K562 (cell line): ENCODE data around the gene MCM5. TPM values are rescaled to one million over a fixed set of nuclear protein-coding genes. Genes with fewer than 3 reads are reported as not detected.

Experiments
- ATF1 ChIP-seq, 2 experiments: fragments of 450-650 bp in 1 of 2; IDR thresholded peaks; 2 replicates each; pipeline ENCODE4 v1.6.1; 2016; ENCODE audit warnings: missing compliant biosample characterization in 1 of 2, missing genetic modification characterization in 1 of 2
- BHLHE40 ChIP-seq: IDR thresholded peaks from 2 replicates; pipeline ENCODE4 v1.6.1; 2011; ENCODE audit warnings: low read length, improper control_type of control experiment
- CTBP1 ChIP-seq: fragments of 450-650 bp; IDR thresholded peaks from 2 replicates; pipeline ENCODE4 v1.6.1; 2016; ENCODE audit warnings: borderline replicate concordance
- DIDO1 ChIP-seq: fragments of 450-650 bp; IDR thresholded peaks from 2 replicates; pipeline ENCODE4 v1.6.1; 2016; ENCODE audit warnings: low read depth, missing biosample characterization, missing genetic modification characterization
- E2F6 ChIP-seq, 2 experiments: IDR thresholded peaks; 2 replicates each; pipeline ENCODE4 v1.6.1; 2011; ENCODE audit warnings: borderline replicate concordance in 1 of 2, control low read depth in 1 of 2, low read depth in 1 of 2, low read length in 1 of 2, mild to moderate bottlenecking in 1 of 2, mixed read lengths in 1 of 2, moderate library complexity in 1 of 2; ENCODE audit not compliant: insufficient read depth in 1 of 2, insufficient read length in 1 of 2, poor library complexity in 1 of 2, severe bottlenecking in 1 of 2; ENCODE audit errors: extremely low read depth in 1 of 2
- FOXK2 ChIP-seq, 2 experiments: fragments of 450-650 bp; IDR thresholded peaks in 1 of 2; conservative IDR thresholded peaks in 1 of 2; 2 replicates each; pipeline ENCODE4 v1.6.1; 2016; ENCODE audit warnings: low read depth in 2 of 2, mild to moderate bottlenecking in 1 of 2
- HDGF ChIP-seq: fragments of 450-650 bp; IDR thresholded peaks from 2 replicates; pipeline ENCODE4 v1.6.1; 2016
- NRF1 ChIP-seq, 2 experiments: fragments of 450-650 bp; IDR thresholded peaks in 1 of 2; conservative IDR thresholded peaks in 1 of 2; 2 replicates each; pipeline ENCODE4 v1.6.1; 2014; ENCODE audit warnings: mild to moderate bottlenecking in 2 of 2
- RAD21 ChIP-seq, 2 experiments: fragments of 250-450 bp in 1 of 2; fragments of 450-650 bp in 1 of 2; sonication (Bioruptor Pico) in 1 of 2; formaldehyde crosslinking in 1 of 2; IDR thresholded peaks in 1 of 2; conservative IDR thresholded peaks in 1 of 2; 2 replicates each; pipeline versions ENCODE4 v1.4.0 to v1.8.0; 2020 to 2022; ENCODE audit warnings: mild to moderate bottlenecking in 2 of 2, moderate library complexity in 1 of 2
- RB1 ChIP-seq: fragments of 450-650 bp; IDR thresholded peaks from 2 replicates; pipeline ENCODE4 v1.6.1; 2017; ENCODE audit warnings: low read depth, mild to moderate bottlenecking
- RBFOX2 ChIP-seq: fragments of 200-400 bp; formaldehyde crosslinking; IDR thresholded peaks from 2 replicates; pipeline ENCODE4 v1.6.1; 2017; ENCODE audit warnings: low read depth, mild to moderate bottlenecking, low read length, moderate library complexity
- REST ChIP-seq, 2 experiments: fragments of 450-650 bp; formaldehyde crosslinking in 1 of 2; IDR thresholded peaks; 2 replicates each; pipeline versions ENCODE4 v1.4.0 to v1.6.1; 2014 to 2020; ENCODE audit warnings: mild to moderate bottlenecking in 2 of 2, borderline replicate concordance in 1 of 2, low read depth in 1 of 2
- ZKSCAN1 ChIP-seq: fragments of 150-350 bp; IDR thresholded peaks from 2 replicates; pipeline ENCODE4 v1.6.1; 2016; ENCODE audit warnings: low read depth, low read length
- polyA plus RNA-seq, 8 experiments: library from polyadenylated mRNA; depleted of rRNA in 4 of 8; stranded (reverse) in 5 of 8; unstranded in 3 of 8; fragments of >200 nt; fragmentation: Nextera tagmentation in 2 of 8; fragmentation: Illumina TruSeq in 1 of 8; extraction: Ambion mirVana in 2 of 8; extraction: Trizol in 1 of 8; gene quantifications; 2 replicates each; pipeline versions ENCODE4 v1.2.1 to v1.2.3, GENCODE V29; 2011 to 2014; ENCODE audit warnings: inconsistent platforms in 1 of 8, missing spikeins in 1 of 8
- total RNA-seq, 7 experiments: library from RNA; depleted of rRNA in 6 of 7; stranded (reverse); fragments of >200 nt in 6 of 7; fragmentation: Illumina TruSeq in 2 of 7; extraction: Trizol in 2 of 7; gene quantifications; 2 replicates each; pipeline versions ENCODE4 v1.2.1 to v1.2.3, GENCODE V29; 2011 to 2021; ENCODE audit warnings: low replicate concordance in 1 of 7
- TF ChIP-seq, protein P1 (sequence below), 3 experiments: IDR thresholded peaks in 2 of 3; conservative IDR thresholded peaks in 1 of 3; 2 replicates each; pipeline ENCODE4 v1.5.1; 2011 to 2012; ENCODE audit warnings: low read length in 3 of 3, mild to moderate bottlenecking in 3 of 3, control low read depth in 2 of 3, improper control_type of control experiment in 1 of 3, inconsistent platforms in 1 of 3, low read depth in 1 of 3, mixed read lengths in 1 of 3, moderate library complexity in 1 of 3; ENCODE audit not compliant: insufficient read depth in 2 of 3

The MCM5 gene
- total and polyA plus RNA-seq, 9 of the 15 experiments (the other 6 are each of a cell fraction or from before 2014, with no cell fraction given): 5.6 to 180 (median 66.1) TPM

DNA sequence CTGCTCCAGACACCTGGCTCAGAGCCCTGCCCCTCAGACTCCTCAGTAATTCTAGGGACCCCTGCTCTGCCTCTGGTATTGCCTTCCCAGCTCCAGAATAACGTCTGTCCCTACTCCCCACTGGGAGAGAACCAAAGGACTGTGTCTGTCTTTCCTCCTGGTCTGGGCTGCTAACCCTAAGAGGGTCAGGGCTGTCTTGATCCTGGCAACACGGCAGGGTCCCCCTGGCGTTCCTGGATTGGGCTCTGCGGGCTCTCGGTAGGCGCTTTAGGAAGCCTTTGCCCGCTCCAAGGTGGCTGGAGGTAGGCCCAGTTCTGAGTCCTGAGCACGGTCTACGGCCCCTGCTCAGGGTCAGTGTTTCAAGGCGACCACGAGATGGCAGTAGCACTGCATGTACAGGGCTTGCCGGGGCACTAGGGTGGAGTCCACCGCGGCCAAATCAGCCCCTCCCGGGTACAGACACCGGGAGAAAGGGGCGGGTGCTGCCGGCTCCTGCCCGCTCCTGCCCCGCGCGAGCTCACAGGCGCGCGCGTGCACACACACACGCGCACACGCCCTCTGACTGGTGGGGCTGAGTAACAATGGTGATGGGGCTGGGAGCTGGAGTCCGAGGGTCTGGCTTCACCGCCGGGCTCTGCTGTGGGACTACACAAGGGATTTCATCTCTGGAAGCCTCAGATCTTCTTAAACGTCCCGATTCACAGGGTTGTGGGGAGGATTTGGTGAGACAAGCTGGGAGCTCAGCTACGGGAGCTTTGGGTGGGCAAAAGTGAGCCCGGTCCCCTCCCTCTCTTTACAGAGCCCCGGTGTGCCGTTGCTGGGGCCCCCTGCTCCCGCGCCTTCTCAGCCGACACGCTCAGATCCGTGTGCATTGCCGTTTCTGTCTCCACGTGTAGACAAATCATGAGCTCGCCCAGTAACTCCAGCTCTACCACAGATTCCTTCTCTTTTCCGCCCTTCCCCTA is 49.1 kb upstream of the MCM5 start (continued):
- TF ChIP-seq FOXK2 (conservative IDR thresholded peaks at IDR 0.05 in 1 of 2, IDR thresholded peaks at IDR 0.05 in 1 of 2; ENCODE audit: low read depth in 2 of 2): no peak
- TF ChIP-seq BHLHE40: peak; percentile 56; the same call in 1 of the 2 replicates
- peak; percentile 66; the same call in 1 of the 2 replicates for TF ChIP-seq CTBP1
- no peak for TF ChIP-seq HDGF
- TF ChIP-seq REST (IDR thresholded peaks at IDR 0.05; ENCODE audit: borderline replicate concordance): peak; percentile 79
- no peak for TF ChIP-seq REST (CRISPR knock-in tag; IDR thresholded peaks at IDR 0.05; ENCODE audit: low read depth)
- peak; percentile 76 to 82 for TF ChIP-seq NRF1 (conservative IDR thresholded peaks at IDR 0.05 in 1 of 2, IDR thresholded peaks at IDR 0.05 in 1 of 2)
- TF ChIP-seq ATF1 (CRISPR knock-in tag; IDR thresholded peaks at IDR 0.05): no peak
- 0 out of 2 replicates have a peak, but pooled peaks have one; percentile 19 for TF ChIP-seq ATF1 (tag; IDR thresholded peaks at IDR 0.05)
- TF ChIP-seq RBFOX2: peak; percentile 48
- TF ChIP-seq, protein P1, sequence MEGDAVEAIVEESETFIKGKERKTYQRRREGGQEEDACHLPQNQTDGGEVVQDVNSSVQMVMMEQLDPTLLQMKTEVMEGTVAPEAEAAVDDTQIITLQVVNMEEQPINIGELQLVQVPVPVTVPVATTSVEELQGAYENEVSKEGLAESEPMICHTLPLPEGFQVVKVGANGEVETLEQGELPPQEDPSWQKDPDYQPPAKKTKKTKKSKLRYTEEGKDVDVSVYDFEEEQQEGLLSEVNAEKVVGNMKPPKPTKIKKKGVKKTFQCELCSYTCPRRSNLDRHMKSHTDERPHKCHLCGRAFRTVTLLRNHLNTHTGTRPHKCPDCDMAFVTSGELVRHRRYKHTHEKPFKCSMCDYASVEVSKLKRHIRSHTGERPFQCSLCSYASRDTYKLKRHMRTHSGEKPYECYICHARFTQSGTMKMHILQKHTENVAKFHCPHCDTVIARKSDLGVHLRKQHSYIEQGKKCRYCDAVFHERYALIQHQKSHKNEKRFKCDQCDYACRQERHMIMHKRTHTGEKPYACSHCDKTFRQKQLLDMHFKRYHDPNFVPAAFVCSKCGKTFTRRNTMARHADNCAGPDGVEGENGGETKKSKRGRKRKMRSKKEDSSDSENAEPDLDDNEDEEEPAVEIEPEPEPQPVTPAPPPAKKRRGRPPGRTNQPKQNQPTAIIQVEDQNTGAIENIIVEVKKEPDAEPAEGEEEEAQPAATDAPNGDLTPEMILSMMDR (IDR thresholded peaks at IDR 0.05 in 2 of 3, conservative IDR thresholded peaks at IDR 0.05 in 1 of 3; ENCODE audit: insufficient read depth in 2 of 3, low read depth in 1 of 3, low read length in 3 of 3): peak; percentile 76 to 82 (median 79)
- TF ChIP-seq E2F6 (IDR thresholded peaks at IDR 0.05; ENCODE audit: borderline replicate concordance in 1 of 2, extremely low read depth in 1 of 2, insufficient read depth in 1 of 2, insufficient read length in 1 of 2, low read depth in 1 of 2, low read length in 1 of 2, poor library complexity in 1 of 2, severe bottlenecking in 1 of 2): peak in 1 of 2 experiments; percentile 42
- TF ChIP-seq RB1: peak; percentile 66; the same call in 1 of the 2 replicates
- TF ChIP-seq ZKSCAN1: 0 out of 2 replicates have a peak, but pooled peaks have one; percentile 28
- TF ChIP-seq RAD21 (CRISPR knock-in tag; conservative IDR thresholded peaks at IDR 0.05 in 1 of 2, IDR thresholded peaks at IDR 0.05 in 1 of 2): peak; percentile 85 to 87
- no peak for TF ChIP-seq DIDO1 (tag)
